Panc1 (cell line): ENCODE results near the gene PPDPF. TPM values are rescaled to one million over a fixed set of nuclear protein-coding genes. Genes with fewer than 3 reads are reported as not detected.

Source experiments
- ATAC-seq: fragments of 200-7000 bp; cut with Tn5 transposase; 2 replicates; pipeline ENCODE4 v1.9.1; 2020; ENCODE audit warnings: mild to moderate bottlenecking, moderate library complexity
- BruUV-seq: library from RNA; stranded (reverse); fragments of 400-500 nt; replicated peaks from 2 replicates; lab custom pipeline; 2021; lab: Mats Ljungman, UMichigan
- CTCF ChIA-PET: fragments of 300-600 bp; sonication (Branson Sonifier 250); formaldehyde crosslinking; loops from one replicate; lab custom pipeline; 2022; ENCODE audit warnings: antibody characterized with exemption; lab: Charles Lee
- POLR2A ChIA-PET: fragments of 300-600 bp; sonication (Branson Sonifier 250); formaldehyde crosslinking; loops from one replicate; lab custom pipeline; 2022; ENCODE audit warnings: antibody characterized with exemption; lab: Charles Lee
- DNase-seq: peaks from one replicate; pipeline ENCODE4 v3.0.0-alpha.2; 2010; ENCODE audit warnings: low read depth, low spot score
- H3K27ac ChIP-seq: 2 replicates; pipeline ENCODE4 v1.5.1; 2011; ENCODE audit warnings: mild to moderate bottlenecking, low read length, inconsistent platforms
- H3K27me3 ChIP-seq: fragments of 200-500 bp; sonication (Bioruptor generic); 2 replicates; pipeline ENCODE4 v1.6.0; 2014; ENCODE audit warnings: low read length, inconsistent platforms; ENCODE audit not compliant: control insufficient read depth, insufficient read depth
- H3K36me3 ChIP-seq: fragments of 200-500 bp; sonication (Bioruptor generic); 2 replicates; pipeline ENCODE4 v1.5.1; 2014; ENCODE audit warnings: inconsistent platforms, mild to moderate bottlenecking, low read length, moderate library complexity; ENCODE audit not compliant: control insufficient read depth, insufficient read depth
- H3K4me1 ChIP-seq: 2 replicates; pipeline ENCODE4 v1.5.1; 2011; ENCODE audit warnings: inconsistent platforms, mild to moderate bottlenecking, low read length, moderate library complexity; ENCODE audit not compliant: control insufficient read depth, insufficient read depth
- H3K4me3 ChIP-seq, 2 experiments: 2 replicates each; pipeline ENCODE4 v1.5.1; 2011 to 2012; ENCODE audit warnings: low read depth in 2 of 2, low read length in 2 of 2, mild to moderate bottlenecking in 2 of 2, inconsistent platforms in 1 of 2, moderate library complexity in 1 of 2
- H3K9me3 ChIP-seq: fragments of 200-500 bp; sonication (Bioruptor generic); 2 replicates; pipeline ENCODE4 v1.5.1; 2014; ENCODE audit warnings: low read depth, mild to moderate bottlenecking, inconsistent platforms, low read length, moderate library complexity; ENCODE audit not compliant: control insufficient read depth, insufficient read depth
- POLR2AphosphoS5 ChIP-seq: IDR thresholded peaks from 2 replicates; pipeline ENCODE4 v1.6.1; 2012; ENCODE audit warnings: mild to moderate bottlenecking, low read depth, low read length, moderate library complexity
- REST ChIP-seq, 2 experiments: IDR thresholded peaks; 2 replicates each; pipeline ENCODE4 v1.6.1; 2011 to 2012; ENCODE audit warnings: low read depth in 2 of 2, control low read depth in 1 of 2, low read length in 1 of 2, mild to moderate bottlenecking in 1 of 2, moderate library complexity in 1 of 2; ENCODE audit not compliant: insufficient read depth in 1 of 2
- SIN3A ChIP-seq: IDR thresholded peaks from 2 replicates; pipeline ENCODE4 v1.6.1; 2012; ENCODE audit warnings: low read depth, mild to moderate bottlenecking, low read length, moderate library complexity, borderline replicate concordance; ENCODE audit not compliant: insufficient read depth
- TCF7L2 ChIP-seq: IDR thresholded peaks from 2 replicates; pipeline ENCODE4 v1.6.1; 2011; ENCODE audit warnings: mild to moderate bottlenecking, low read depth, low read length, inconsistent platforms
- in situ Hi-C: cut with HindIII; loops from 2 replicates; pipeline ENCODE4 v1.10.0; 2016; ENCODE audit warnings: low sequenced_read_pairs, low pct_unique_long_range_greater_than_20kb
- intact Hi-C: fragments of 100-400 bp; cut with micrococcal nuclease; formaldehyde crosslinking; loops from one replicate; pipeline ENCODE4 v1.10.0; 2022; ENCODE audit not compliant: unreplicated experiment
- total RNA-seq: library from RNA; stranded (reverse); gene quantifications from one replicate; pipeline ENCODE4 v1.2.1, GENCODE V29; 2021; ENCODE audit not compliant: unreplicated experiment
- TF ChIP-seq, protein P1 (sequence below): fragments of 450-650 bp; IDR thresholded peaks from 2 replicates; pipeline ENCODE4 v1.5.1; 2017; ENCODE audit warnings: mild to moderate bottlenecking

Gene PPDPF
- total RNA-seq, 1 experiment from 2014 or later, result 241 TPM

GRCh38 chr20:63483834-63484233 is 36.7 kb upstream of the PPDPF start:
- no peak for DNase-seq
- no peaks in the 10 kb centered on the region for H3K9me3 ChIP-seq
- intact Hi-C loops (no loop called here), in situ Hi-C loops (no loop called here)
- BruUV-seq, result no TSS peak
- no peak overlapping the region for H3K27ac ChIP-seq
- TF ChIP-seq SIN3A (no peak), REST (IDR thresholded peaks at IDR 0.05; ENCODE audit: insufficient read depth in 1 of 2, low read depth in 2 of 2, low read length in 1 of 2) (no peak), TCF7L2 (no peak), POLR2AphosphoS5 (no peak)
- TF ChIP-seq, protein P1, sequence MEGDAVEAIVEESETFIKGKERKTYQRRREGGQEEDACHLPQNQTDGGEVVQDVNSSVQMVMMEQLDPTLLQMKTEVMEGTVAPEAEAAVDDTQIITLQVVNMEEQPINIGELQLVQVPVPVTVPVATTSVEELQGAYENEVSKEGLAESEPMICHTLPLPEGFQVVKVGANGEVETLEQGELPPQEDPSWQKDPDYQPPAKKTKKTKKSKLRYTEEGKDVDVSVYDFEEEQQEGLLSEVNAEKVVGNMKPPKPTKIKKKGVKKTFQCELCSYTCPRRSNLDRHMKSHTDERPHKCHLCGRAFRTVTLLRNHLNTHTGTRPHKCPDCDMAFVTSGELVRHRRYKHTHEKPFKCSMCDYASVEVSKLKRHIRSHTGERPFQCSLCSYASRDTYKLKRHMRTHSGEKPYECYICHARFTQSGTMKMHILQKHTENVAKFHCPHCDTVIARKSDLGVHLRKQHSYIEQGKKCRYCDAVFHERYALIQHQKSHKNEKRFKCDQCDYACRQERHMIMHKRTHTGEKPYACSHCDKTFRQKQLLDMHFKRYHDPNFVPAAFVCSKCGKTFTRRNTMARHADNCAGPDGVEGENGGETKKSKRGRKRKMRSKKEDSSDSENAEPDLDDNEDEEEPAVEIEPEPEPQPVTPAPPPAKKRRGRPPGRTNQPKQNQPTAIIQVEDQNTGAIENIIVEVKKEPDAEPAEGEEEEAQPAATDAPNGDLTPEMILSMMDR, result no peak; the same call in 1 of the 2 replicates
- no peaks in the 10 kb centered on the region for H3K36me3 ChIP-seq
- H3K27me3 ChIP-seq, result no peaks in the 10 kb centered on the region
- ChIA-PET POLR2A (no interaction called here), CTCF (interaction anchor here (0.6 kb wide), 2 partner anchors 81 to 149 kb away, joined by 3 read pairs; no protein-coding TSS in a partner anchor)
- peak; percentile 51 for ATAC-seq
- H3K4me1 ChIP-seq, result peaks cover 20% of the 10 kb centered on the region
- H3K4me3 ChIP-seq, result no peak overlapping the region

DNA sequence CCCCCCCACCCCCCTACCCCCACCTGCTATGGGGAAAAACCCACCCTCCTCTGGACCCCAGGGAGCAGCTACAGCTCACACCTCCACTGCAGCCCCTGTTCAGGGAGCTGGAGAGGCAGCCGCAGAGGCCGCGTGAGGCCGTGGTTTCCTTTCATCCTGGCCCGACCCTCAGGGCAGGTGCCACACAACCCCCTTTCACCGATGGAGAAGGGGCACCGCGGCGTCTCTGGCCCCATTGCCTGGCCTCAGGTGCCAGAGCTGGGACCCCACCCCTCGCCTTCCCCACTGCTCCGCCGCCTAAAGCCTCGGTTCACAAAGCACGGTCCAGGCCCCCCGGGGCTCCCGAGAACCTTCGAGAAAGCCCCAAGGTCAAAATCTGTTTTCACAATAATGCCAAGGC is 36.3 kb upstream of the PPDPF start:
- ChIA-PET CTCF (interaction anchor here (0.6 kb wide), 1 partner anchor 149 kb away, joined by 3 read pairs; no protein-coding TSS in a partner anchor), POLR2A (no interaction called here)
- BruUV-seq, result no TSS peak
- TF ChIP-seq, protein P1, result no peak
- TF ChIP-seq TCF7L2 (no peak), REST (IDR thresholded peaks at IDR 0.05; ENCODE audit: insufficient read depth in 1 of 2, low read depth in 2 of 2, low read length in 1 of 2) (no peak), POLR2AphosphoS5 (no peak), SIN3A (no peak)
- Histone ChIP-seq H3K27me3 (no peaks in the 10 kb centered on the region), H3K4me3 (no peak overlapping the region), H3K36me3 (no peaks in the 10 kb centered on the region), H3K27ac (no peak overlapping the region), H3K9me3 (no peaks in the 10 kb centered on the region), H3K4me1 (peaks cover 20% of the 10 kb centered on the region)
- intact Hi-C loops (no loop called here), in situ Hi-C loops (no loop called here)
- no peak for DNase-seq
- no peak for ATAC-seq
